ENCODE measurements around the gene PPP2R2B. TPM values are rescaled to one million over a fixed set of nuclear protein-coding genes. Genes with fewer than 3 reads are reported as not detected.

The PPP2R2B gene
- total RNA-seq, 6 experiments from 2014 or later, result 0.15 to 0.77 (median 0.27) TPM

DNA sequence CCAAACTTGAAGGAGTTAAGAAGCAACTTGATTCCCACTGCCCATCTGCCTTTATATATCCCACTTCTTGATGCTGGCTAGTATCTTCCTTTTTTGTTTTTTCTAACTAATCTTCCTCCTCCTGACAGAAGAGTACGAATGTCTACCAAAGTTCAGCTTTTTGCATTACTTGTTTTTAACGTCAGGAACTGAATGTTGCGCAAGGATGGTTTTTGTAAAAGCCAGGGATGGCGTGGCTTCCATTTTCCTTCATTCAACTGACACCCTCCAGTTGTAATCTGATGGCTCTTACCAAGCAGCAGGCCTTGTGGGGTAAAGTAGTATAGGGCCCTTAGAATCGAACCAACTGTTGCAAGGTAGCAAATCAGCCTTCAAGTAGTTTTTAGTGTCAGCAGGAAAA, 291.8 kb downstream of the PPP2R2B start:
- H3K27ac ChIP-seq, result no peak overlapping the region
- no peak overlapping the region for H3K4me3 ChIP-seq
- no peak for DNase-seq
- no peaks in the 10 kb centered on the region for H3K27me3 ChIP-seq
- H3K36me3 ChIP-seq, result no peaks in the 10 kb centered on the region
- no peaks in the 10 kb centered on the region for H3K9me3 ChIP-seq
- WGBS (ENCODE audit: insufficient coverage, low coverage, low lambda C conversion rate, missing lambda C conversion rate), result 51% methylated on average over 5 of the region's 5 CpGs
- ATAC-seq, result no peak
- intact Hi-C loops (cut with DNase I), result no loop called here
- TF ChIP-seq, protein P1, sequence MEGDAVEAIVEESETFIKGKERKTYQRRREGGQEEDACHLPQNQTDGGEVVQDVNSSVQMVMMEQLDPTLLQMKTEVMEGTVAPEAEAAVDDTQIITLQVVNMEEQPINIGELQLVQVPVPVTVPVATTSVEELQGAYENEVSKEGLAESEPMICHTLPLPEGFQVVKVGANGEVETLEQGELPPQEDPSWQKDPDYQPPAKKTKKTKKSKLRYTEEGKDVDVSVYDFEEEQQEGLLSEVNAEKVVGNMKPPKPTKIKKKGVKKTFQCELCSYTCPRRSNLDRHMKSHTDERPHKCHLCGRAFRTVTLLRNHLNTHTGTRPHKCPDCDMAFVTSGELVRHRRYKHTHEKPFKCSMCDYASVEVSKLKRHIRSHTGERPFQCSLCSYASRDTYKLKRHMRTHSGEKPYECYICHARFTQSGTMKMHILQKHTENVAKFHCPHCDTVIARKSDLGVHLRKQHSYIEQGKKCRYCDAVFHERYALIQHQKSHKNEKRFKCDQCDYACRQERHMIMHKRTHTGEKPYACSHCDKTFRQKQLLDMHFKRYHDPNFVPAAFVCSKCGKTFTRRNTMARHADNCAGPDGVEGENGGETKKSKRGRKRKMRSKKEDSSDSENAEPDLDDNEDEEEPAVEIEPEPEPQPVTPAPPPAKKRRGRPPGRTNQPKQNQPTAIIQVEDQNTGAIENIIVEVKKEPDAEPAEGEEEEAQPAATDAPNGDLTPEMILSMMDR (IDR thresholded peaks at IDR 0.05), result no peak
- TF ChIP-seq POLR2A (IDR thresholded peaks at IDR 0.05), result no peak
- no peaks in the 10 kb centered on the region for H3K4me1 ChIP-seq

DNA sequence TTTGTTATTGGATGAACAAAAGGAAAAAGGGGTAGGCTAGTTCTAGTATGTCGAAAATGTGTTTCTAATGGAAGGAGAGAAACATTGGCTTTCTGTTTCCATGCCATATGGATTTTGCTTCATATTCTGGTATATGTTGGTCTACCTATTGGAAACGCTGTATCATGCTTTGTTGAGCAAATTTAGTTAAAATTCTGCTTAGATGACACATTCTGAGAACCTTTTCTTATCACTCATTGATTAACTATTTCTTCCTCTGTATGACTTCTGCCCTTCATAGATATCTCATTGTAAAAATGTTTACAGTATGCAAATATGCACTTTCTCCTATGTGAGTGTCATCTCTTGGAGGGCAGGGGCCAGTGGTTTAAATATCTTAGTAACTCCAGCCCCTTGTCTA, 293.8 kb downstream of the PPP2R2B start:
- no peak for DNase-seq
- intact Hi-C loops (cut with DNase I), result no loop called here
- Histone ChIP-seq H3K36me3 (no peaks in the 10 kb centered on the region), H3K9me3 (no peaks in the 10 kb centered on the region), H3K27me3 (no peaks in the 10 kb centered on the region), H3K27ac (no peak overlapping the region), H3K4me3 (no peak overlapping the region), H3K4me1 (no peaks in the 10 kb centered on the region)
- ATAC-seq, result no peak
- WGBS (ENCODE audit: insufficient coverage, low coverage, low lambda C conversion rate, missing lambda C conversion rate), result 57% methylated on average over 2 of the region's 2 CpGs
- no peak for TF ChIP-seq POLR2A (IDR thresholded peaks at IDR 0.05)
- TF ChIP-seq, protein P1 (IDR thresholded peaks at IDR 0.05), result no peak

DNA sequence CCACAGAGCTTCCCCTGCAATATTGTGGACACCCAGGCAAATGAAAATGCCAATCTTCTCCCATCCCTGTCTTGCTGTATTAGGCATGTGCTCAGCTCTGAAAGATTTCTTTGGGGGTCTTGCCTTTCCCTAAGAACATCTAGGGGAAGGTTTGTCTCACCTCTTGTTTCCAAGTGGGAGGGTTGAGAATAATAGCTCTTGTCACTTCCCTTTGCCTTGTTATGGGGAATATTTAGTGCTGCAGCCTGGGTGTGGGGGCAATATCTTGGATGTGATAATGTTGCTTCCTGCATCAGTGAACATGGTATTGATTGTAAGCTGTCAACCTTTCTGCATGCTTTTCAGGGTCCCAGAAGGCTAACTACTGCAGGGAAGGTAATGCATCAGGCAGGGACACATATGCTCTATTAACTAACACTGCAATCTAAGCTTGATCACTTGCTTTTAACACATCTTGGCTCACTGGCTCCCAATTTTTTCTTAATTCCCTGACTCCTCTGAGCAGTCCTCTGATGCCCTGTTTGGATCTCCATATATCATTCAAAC, 296.4 kb downstream of the PPP2R2B start:
- TF ChIP-seq, protein P1 (IDR thresholded peaks at IDR 0.05), result no peak
- TF ChIP-seq POLR2A (IDR thresholded peaks at IDR 0.05), result no peak
- Histone ChIP-seq H3K27me3 (no peaks in the 10 kb centered on the region), H3K27ac (no peak overlapping the region), H3K36me3 (no peaks in the 10 kb centered on the region), H3K9me3 (no peaks in the 10 kb centered on the region), H3K4me1 (no peaks in the 10 kb centered on the region), H3K4me3 (no peak overlapping the region)
- ATAC-seq (no peak), DNase-seq (no peak)
- intact Hi-C loops (cut with DNase I), result no loop called here

DNA sequence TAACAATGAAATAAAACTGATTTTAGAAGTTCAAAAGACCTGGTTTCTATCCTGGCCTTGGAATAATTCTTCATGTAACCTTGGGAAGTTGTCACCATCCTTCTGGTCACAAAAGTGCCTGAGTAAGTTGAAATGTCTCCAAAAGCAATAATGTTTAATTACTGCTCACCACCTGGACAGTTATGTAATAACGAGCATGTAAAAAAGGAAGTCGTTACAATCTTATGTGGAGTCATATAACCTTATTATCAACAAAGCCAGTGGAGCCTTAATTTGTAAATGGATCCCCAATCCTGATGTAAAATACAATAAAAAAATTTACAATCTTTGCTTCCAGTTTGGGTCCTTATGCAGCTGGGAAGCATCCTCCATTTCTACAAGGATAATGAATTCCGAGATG, 298.3 kb downstream of the PPP2R2B start:
- Histone ChIP-seq H3K4me3 (no peak overlapping the region), H3K4me1 (no peaks in the 10 kb centered on the region), H3K27ac (no peak overlapping the region), H3K36me3 (no peaks in the 10 kb centered on the region), H3K9me3 (no peaks in the 10 kb centered on the region), H3K27me3 (no peaks in the 10 kb centered on the region)
- no peak for ATAC-seq
- WGBS (ENCODE audit: insufficient coverage, low coverage, low lambda C conversion rate, missing lambda C conversion rate), result 67% methylated on average over 3 of the region's 3 CpGs
- no peak for DNase-seq
- intact Hi-C loops (cut with DNase I), result no loop called here
- no peak for TF ChIP-seq POLR2A (IDR thresholded peaks at IDR 0.05)
- TF ChIP-seq, protein P1 (IDR thresholded peaks at IDR 0.05), result no peak

DNA sequence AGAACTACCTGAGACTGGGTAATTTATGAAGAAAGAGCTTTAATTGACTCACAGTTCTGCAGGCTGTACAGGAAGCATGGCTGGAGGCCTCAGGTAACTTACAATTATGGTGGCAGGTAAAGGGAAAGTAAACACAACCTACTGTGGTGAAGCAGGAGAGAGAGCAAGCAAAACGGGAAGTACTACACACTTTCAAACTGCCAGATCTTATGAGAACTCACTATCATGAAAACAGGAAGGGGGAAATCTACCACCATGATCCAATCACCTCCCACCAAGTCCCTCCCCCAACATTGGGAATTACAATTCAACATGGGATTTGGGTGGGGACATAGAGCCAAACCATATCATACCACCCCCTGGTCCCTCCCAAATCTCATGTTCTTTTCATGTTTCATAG, 303.8 kb downstream of the PPP2R2B start:
- Histone ChIP-seq H3K4me3 (no peak overlapping the region), H3K36me3 (no peaks in the 10 kb centered on the region), H3K4me1 (no peaks in the 10 kb centered on the region), H3K27ac (no peak overlapping the region), H3K27me3 (no peaks in the 10 kb centered on the region), H3K9me3 (no peaks in the 10 kb centered on the region)
- DNase-seq, result no peak
- 44% methylated on average over 1 of the region's 1 CpG for WGBS (ENCODE audit: insufficient coverage, low coverage, low lambda C conversion rate, missing lambda C conversion rate)
- no peak for ATAC-seq
- TF ChIP-seq, protein P1 (IDR thresholded peaks at IDR 0.05), result no peak
- no peak for TF ChIP-seq POLR2A (IDR thresholded peaks at IDR 0.05)
- intact Hi-C loops (cut with DNase I), result no loop called here
